Medulla oblongata (tissue), 1 donor: Measurements from ENCODE around the gene RASGRP4.
A peak's percentile ranks its signal among the peaks of the same experiment; 100 is the strongest.

Experiments used
- DNase-seq: peaks from one replicate; pipeline ENCODE4 v3.0.0-alpha.2; 2015; ENCODE audit errors: extremely low spot score

Gene RASGRP4

DNA sequence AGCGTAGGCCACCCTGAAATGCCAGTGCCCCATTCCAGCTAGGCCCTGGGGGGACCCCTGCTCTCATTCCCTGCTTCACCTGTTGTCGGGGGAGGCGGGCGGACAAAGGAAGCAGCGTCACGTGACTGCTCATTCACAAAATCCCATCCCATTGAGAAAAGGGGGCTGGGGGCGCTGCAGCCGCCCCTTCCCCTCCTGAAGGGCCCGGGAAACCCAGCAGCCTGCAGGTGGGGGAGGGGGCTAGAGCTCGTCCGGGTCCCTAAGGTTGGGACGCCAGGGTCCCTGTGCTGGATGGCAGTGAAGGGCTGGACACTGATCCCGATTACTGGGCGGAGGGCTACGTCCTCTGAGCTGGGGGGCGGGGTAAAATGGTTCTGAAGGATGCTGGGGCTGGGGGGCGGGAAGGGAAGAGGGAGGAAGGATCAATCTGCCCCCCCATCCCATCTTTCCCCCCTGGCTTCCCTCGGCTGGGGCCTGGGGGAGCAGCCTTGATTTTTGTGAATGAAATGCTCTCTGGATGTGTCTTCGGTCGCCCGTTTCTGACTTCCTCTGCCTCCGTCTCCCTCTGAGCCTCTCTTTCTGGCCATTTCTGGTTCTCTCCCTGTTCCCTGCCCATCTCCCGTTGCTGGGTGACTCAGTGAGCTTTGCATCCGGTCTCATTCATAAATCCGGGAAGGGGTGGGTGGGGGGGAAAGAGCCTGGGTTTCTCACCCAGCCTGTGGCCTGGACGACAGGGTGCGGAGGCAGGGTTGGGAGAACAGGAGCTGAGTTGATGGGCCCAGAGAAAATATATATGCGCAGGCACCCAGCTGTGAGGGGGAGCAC is 36.7 kb downstream of the RASGRP4 start:
- peak; percentile 12 for DNase-seq

DNA sequence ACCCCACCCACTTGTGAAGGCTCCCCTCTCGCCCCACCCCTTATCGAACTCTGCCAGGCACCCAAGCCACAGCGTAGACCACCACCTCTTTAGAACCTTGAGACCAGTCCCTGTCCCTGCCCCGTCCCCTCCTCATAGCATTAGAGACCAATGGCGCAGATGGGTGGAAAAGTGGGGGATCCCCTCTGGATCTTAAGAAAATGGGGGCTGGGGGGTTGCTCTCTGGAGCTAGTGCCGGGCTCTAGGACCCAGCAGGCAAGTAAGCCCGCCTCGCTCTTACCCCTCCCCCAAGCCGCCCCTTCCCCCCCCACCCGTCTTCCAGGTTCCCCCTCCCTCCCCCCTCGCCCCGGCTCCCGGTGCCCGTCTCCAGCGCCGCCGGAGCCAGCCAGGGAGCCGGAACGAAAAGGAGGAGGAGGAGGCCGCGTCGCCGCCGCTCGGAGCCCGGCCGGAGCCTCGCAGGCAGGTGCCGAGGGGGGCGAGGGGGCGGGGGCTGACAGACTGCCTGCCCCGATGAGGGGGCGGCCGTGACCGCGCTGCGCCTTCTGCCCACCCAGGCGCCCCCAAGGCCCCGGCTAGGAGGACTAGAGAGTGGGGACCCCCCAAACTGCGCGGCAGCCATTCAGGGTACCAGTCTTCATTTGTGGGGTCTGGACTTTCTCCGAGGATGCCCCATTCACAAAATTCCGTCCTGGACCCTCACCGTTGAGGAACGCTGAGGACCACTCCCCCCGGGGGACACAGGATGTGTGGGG is 37.5 kb downstream of the RASGRP4 start, which contains the start of gene SPRED3:
Gene SPRED3 (plus strand): TSS at position 349 of the 752 bp plus-strand sequence. CDS start 1,606 bp downstream, outside the sequence.
- no peak for DNase-seq

DNA sequence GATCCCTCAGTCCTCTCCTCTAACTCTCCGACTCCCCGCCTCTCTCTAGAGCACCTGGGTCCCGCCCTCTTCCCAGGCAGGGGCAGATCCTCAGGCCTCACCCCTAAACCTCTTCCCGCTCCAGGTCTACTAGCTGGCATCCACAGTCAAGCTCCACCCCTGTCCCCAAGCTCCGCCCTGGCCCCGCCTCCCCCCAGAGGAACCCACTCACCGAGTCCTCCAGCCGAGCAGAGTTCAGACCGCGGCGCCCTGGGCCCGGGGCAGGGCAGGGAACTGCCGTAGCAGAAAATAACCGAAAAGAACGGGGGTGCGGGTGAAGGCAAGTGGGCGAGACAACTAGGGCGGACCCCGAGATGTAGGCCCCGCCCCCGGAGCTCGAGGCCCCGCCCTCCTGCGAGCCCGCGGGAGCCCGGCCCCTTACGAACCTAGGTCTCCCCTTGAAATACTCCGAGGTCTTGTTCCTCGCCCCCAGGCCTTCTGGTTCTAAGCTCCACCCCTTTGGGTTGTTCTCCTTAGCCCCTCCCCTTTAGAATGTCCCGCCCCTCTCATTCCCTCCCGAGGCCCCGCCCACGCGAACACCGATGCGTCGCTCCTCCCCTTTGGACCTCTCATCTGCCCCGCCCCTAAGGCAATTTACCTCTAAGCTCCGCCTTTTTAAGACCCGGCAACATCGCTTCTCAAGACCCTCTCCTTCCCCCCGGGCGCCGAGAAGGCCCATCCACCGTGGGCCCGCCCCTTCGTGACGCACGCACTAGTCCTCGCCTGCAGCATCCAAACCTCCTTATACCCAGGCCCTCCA is 38.3 kb downstream of the RASGRP4 start, which contains the start of gene GGN:
Gene GGN (minus strand): TSS at position 485 of the 799 bp plus-strand sequence. CDS start 773 bp downstream, outside the sequence.
- DNase-seq, result peak; percentile 69

DNA sequence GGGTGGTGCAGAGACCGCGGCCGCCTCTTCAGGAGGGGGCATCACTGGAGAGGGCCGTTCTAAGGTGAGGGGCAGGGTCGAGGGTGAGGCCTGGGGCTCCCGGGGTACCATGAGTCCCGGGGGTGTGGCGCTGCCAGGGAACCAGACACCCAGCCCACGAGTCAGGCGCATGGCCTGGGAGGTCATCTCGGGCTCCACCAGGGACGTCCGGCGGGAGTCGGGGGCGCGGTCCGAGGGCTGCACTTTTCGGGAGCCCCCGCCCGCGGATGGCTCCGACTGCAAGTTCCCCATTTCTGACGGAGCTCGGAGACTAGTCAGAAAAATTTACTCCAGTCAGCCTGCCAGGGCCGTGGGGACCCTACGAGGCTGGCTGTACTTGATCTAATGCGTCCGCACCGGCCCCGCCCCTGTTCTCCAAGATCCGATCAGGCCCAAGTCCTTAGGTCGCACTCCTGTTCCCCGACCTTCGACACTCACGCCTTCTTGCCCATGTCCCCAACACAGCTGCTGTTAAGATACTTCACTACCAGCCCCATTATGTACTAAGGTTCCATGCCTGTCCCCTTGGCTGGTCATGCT is 39.0 kb downstream of the RASGRP4 start:
- no peak for DNase-seq

DNA sequence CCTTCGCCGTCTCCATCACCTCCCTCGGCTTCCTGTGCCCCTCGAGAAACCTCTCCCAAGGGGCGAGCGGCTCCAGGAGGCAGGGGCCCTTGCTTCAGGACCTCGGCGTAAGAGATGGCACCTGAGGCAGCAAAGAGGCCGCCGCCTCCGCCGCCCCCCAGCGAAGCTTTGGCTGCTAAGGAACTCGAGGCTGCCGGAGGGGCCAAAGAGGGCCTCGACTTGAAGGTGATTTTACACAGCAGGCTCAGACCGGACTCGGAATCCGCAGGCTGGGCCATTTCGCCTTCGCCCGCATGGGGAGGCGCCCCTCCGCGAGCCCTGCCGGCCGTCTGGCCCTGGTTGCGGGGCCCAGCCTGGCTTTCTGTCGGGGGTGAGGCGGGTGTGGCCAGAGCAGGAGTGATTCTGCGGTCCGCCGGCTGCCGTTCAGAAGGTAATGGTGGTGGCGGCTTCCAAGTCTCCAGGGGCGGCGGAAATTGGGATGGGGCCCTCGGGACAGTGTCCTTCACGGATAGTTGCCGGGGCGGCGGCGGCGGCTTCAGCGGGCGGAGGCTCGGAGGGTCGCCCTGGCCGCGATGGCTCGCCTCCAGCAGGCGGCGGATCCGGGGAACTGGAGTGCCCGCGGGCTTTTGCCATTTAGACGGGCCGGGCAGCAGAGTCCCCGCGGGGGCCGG is 39.6 kb downstream of the RASGRP4 start:
- DNase-seq, result no peak

DNA sequence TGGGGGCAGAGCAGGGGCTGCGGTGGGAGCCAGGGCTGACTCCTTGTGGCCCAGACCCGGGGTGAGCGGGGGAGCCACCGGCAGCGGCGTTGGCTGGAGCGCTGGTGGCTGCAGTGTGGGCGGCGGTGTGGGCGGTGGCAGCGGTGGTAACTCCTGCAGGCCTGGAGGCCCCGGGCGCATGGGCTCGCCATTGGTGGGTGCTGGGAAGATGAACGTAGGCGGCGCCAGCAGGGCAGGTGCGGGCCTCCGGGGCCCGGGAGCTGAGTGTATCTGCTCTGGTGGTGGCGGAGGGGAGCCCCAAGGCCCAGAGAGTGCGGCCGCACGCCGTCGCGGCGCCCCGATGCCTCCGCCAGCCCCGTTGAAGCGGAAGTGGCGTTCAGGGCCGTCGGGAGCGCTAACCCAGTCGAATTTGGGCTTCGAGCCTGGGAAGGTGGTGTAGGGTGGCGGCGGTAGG is 40.2 kb downstream of the RASGRP4 start:
- DNase-seq, result no peak

DNA sequence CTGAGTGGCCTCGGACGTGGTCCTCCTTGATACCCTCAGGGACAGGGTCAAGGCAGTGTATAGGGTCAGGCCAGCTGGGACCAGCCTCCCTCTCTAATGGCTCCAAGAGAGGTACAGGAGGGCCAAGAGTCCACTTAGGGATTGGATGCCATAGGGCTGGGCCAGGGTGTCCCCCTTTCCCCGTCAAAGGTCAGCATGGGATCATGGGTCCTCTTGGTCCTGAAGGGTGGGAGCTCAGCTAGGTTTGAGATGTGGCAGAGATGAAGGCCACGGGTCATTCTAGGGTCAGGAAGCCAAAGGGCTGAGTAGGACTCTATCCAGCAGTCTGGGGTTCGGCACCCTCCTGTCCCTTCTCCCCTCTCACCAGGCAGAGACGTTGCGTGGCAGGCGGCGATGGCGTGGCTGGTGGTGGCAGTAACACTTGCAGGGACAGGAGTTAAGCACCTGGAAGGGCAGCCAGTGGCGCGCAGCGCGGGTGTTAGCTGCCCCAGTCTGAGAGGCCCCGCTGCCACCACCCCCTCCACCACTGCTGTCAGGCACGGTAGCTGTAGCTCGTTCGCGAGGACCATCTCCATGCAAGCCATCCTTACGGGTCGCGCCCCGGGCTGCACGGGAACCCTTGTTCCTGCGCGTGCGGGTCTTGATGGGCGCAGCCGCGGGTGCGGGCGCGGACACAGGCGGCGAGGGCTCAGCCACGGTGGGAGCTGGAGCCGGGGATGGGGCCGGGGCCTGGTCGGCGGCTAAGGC is 40.8 kb downstream of the RASGRP4 start:
- DNase-seq, result no peak

DNA sequence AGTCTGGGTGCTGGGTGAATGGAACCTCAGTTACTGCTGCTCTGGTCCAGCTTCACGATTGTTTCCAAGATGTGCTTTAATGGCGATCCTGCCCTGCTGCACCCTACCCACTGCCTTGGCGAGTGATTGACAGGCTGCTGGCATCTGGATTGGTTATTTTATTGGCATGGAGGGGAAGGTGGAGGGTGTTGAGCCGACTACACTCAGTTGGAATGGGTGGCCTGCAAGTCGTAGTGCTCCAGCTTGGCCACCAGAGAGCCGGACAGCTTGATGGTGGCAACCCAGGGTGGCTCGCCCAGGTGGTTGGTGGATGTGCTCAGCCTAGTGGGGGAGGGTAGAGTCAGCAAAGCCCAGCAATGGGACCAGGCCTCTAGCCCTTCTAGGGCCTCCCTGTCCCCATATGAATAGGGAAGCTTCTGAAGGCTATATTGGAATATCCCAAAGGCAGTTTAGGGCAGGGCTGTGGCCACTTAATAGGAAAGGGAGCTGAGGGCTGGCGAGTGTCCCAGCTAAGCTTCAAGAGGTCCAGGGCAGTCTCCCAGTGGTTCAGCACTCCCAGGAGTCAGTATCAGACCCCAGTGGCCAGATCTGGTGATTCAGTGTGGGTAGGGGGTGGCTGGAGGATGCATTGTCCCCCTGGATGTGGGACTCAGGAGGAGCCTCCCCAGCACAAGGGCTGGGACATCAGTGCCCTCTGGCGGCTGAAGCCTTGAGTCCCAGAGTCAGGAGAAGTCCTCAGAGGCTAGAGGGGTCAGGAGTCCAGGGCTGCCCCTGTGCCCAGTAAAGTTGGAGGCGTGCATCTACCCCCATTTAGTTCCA is 41.6 kb downstream of the RASGRP4 start:
- DNase-seq, result no peak

DNA sequence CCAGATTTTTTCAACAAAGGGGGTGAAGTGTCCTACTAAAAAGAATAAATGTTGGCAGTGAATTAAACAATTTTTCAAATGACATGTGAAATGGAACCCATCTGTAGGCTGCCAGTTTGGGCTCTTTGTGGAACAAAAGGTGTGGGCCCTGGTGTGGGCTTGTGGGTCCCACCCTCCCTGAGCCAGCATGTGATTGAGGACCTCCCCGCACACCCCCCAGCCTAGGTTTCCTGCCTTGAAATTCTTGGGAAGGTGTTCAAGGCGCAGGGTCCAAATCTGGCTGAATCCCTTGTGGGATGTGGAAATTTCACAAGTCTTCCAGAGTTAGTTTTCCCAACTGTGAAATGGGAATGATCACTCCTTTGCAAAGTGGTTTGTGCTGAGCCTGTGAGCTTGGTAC is 42.3 kb downstream of the RASGRP4 start:
- no peak for DNase-seq

DNA sequence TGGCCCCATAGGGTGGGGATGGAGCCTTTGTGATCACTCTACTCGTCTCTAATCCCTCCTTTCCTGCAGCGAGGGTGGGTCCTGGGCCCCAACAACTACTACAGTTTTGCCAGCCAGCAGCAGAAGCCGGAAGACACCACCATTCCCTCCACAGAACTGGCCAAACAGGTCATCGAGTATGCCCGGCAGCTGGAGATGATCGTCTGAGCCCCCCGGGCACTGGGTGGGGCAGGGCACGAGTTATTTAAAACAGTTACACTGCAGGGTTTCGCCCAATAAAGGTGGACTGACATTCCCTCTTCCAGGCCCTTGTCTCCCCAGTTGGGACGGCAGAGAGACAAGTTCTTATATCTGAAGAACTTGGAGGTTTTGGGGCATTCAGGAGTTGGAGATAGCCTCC is 42.8 kb downstream of the RASGRP4 start:
- no peak for DNase-seq

DNA sequence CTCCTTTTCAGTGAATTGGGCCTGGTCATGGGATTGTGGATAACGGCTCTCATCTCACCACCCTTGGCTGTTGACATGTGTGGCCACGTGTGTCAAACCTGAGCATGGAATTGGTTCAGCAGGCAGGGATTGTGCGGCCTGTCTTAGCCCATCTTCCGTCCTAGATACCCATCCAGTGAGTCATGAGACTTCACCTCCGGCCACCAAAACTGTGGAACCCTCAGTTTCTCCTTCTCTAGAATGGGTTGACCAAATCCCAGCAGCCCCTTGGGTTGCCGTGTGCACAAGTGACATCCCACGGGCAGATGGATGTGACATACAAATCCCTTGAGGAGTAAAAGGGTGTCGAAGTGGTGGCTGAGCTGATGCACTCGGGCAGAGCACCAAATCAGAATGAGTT is 44.9 kb downstream of the RASGRP4 start:
- no peak for DNase-seq

DNA sequence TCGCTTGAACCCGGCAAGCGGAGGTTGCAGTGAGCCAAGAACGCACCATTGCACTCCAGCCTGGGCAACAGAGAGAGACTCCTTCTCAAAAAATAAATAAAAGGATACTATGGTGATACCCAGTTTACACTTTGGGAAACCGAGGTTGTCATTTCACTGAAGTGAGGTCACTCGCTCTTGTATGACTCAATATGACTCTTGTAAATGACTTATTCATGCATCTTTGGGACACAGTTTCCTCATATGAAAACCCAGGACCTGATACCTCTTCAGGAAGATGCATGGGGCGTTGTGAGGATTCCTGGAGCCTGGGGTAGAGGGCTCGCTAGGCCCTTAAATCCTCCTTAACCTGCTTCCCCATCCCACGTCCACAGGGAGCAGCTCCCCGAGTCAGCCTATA is 47.2 kb downstream of the RASGRP4 start:
- no peak for DNase-seq

DNA sequence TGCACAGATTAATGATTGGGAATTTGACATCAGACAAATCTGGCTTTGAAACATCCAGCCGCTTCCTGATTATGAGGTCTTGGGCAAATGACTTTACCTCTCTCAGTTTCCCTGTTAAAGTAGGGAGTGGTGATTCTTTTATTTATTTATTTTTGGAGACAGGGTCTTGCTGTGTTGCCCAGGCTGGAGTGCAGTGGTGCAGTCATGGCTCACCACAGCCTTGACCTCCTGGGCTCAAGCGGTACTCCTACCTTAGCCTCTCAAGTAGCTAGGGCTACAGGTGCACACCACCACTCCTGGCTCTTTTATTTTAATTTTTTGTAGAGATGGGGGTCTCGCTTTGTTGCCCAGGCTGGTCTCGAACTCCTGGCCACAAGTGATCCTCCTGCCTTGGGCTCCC is 49.0 kb downstream of the RASGRP4 start:
- DNase-seq, result no peak

DNA sequence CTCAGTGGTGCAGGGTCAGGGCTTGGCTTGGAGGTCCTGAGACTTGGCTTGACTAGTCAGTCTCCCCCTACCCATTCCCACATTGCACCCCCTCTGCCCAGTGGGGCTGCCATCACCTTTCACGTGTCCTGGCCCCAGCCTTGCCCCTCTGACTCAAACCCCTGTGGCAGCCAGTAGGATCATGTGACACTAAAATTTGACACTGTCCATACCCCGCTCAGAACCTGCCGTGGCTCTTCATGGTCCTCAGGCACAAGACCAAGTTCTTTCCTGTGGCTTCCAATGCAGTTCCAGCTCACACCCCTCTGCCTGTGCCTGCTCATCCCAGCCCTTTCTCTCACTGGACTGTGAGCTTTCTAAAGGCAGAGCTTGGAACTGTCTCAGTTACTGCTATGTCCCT is 49.4 kb downstream of the RASGRP4 start:
- DNase-seq, result no peak

DNA sequence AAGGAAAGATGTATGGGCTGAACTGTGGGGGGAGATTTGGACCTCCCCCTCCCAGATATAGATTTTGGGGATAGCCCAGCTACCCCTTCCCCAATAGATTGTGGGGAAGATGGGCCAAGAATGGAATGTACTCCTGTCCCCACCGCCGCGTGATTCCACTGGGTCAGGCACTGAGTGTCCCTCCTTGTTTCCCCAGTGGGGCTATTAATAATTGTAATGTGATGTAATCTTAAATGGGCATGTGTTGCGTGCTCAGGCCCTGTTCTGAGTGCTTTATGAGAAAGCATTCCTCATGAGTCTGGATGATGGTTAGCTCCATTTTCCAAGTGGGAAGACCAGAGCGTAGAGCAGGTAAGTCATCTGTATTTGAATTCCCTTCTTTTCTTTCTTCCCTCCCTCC is 50.3 kb downstream of the RASGRP4 start:
- no peak for DNase-seq

DNA sequence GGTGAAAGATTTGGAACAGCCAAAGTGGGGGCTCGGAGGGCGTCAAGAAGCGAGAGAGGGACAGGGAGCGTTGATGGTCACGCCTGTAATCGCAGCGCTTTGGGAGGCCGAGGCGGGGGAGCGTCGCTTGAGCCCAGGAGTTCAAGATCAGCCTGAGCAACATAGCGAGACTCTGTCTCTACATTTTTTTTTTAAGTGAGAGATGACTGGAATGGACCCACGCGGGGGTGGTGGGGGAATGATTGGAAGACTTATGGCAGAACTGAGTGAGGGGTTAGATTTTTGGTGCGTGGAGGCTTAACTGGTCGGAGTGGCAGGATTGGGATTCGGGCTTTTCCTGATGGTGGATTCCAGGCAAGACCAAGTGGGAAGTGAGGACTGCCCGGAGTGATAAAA is 50.9 kb downstream of the RASGRP4 start:
- peak; percentile 12 for DNase-seq

DNA sequence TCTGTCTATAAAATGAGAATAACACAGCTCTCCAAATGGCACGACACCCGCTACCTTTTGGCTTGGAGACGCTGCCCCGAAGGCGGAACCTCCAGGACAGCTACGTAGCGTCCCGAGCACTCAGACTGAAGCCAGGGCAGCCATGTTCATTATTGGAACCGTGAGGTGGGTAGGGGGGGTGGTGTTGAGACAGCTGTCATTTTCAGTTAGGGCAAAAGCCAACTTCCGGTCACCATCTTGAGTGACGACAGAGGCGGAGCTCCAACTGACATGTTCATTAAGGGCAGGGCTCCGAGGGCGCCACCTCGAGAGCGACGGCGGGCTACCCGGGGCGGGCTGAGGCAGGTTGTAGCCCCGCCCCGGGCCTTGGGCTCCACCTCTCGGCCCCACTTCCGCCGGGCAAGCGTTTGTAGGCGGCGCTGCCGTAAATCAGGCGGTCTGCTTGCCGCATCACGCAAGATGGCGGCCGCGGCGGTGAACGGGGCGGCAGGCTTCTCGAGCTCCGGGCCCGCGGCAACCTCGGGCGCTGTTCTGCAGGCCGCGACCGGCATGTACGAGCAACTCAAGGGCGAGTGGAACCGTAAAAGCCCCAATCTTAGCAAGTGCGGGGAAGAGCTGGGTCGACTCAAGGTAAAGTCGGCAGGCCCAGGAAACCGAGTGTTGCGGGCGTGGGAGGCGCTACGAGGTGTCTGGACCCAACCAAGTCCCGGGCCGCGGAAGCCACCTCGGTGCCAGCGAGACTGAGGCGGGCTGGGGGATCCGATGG is 51.5 kb downstream of the RASGRP4 start, which contains the start of gene PSMD8:
Gene PSMD8 (plus strand): TSS at position 240 of the 766 bp plus-strand sequence. CDS start 31 bp downstream, at position 271.
- DNase-seq, result peak; percentile 100

DNA sequence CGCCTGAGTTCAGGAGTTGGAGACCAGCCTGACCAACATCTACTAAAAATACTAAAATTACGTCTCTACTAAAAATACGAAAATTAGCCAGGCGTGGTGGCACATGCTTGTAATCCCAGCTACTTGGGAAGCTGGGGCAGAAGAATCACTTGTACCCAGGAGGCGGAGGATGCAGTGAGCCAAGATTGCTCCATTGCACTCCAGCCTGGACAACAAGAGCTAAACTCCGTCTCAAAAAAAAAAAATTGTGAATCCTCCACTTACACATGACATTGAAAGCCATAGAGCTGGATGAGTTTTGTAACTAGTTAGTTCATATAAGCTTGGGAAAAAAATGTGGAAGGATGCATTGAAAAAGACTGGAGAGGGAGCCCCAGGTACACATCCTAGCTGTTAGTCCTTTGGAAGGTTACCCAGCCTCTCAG is 52.1 kb downstream of the RASGRP4 start:
- no peak for DNase-seq
